CD14-positive monocyte (primary cell): ENCODE data around the gene TMEM150C. TPM values are rescaled to one million over a fixed set of nuclear protein-coding genes. Genes with fewer than 3 reads are reported as not detected.

Source experiments
- DNase-seq, 3 donors: peaks; one replicate each; pipeline ENCODE4 v3.0.0-alpha.2; 2011 to 2022
- H2AFZ ChIP-seq: 2 replicates; pipeline ENCODE4 v1.6.0; 2012; ENCODE audit warnings: mild to moderate bottlenecking, low read depth, low read length, inconsistent platforms; ENCODE audit not compliant: insufficient read depth, poor library complexity, severe bottlenecking
- H3K27ac ChIP-seq, 2 donors: 1 replicate in 1 of 2; 2 replicates in 1 of 2; pipeline ENCODE4 v1.5.1; 2012 to 2013; ENCODE audit warnings: low read length in 2 of 2, control low read depth in 1 of 2, inconsistent platforms in 1 of 2, low read depth in 1 of 2, mild to moderate bottlenecking in 1 of 2
- H3K27me3 ChIP-seq, 2 donors: one replicate each; pipeline versions ENCODE4 v1.6.0 to v1.6.1; 2011 to 2013; ENCODE audit warnings: low read length in 2 of 2; ENCODE audit not compliant: control insufficient read depth in 2 of 2, insufficient read depth in 2 of 2
- H3K36me3 ChIP-seq, 2 donors: replicated peaks in 1 of 2; 1 replicate in 1 of 2; 2 replicates in 1 of 2; pipeline versions ENCODE4 v1.5.1 to v1.6.1; 2012 to 2013; ENCODE audit warnings: low read length in 2 of 2, control low read depth in 1 of 2, inconsistent platforms in 1 of 2, mild to moderate bottlenecking in 1 of 2; ENCODE audit not compliant: insufficient read depth in 2 of 2, control insufficient read depth in 1 of 2
- H3K4me1 ChIP-seq, 2 donors: 1 replicate in 1 of 2; 2 replicates in 1 of 2; pipeline versions ENCODE4 v1.5.1 to v1.6.1; 2012 to 2013; ENCODE audit warnings: low read length in 2 of 2, control low read depth in 1 of 2, inconsistent platforms in 1 of 2, mild to moderate bottlenecking in 1 of 2, moderate library complexity in 1 of 2; ENCODE audit not compliant: insufficient read depth in 2 of 2, control insufficient read depth in 1 of 2
- H3K4me2 ChIP-seq: replicated peaks from 2 replicates; pipeline ENCODE3; 2012; ENCODE audit warnings: low read length, moderate library complexity, mild to moderate bottlenecking; ENCODE audit not compliant: poor library complexity, severe bottlenecking; ENCODE audit errors: extremely low read depth
- H3K4me3 ChIP-seq, 3 experiments: fragments of 200-600 bp in 1 of 3; sonication (generic) in 1 of 3; replicated peaks in 1 of 3; 1 replicate in 2 of 3; 2 replicates in 1 of 3; pipeline ENCODE4 v1.5.1; 2011 to 2013; ENCODE audit warnings: low read length in 3 of 3, mild to moderate bottlenecking in 3 of 3, control low read depth in 2 of 3, low read depth in 2 of 3, inconsistent platforms in 1 of 3, moderate library complexity in 1 of 3
- H3K79me2 ChIP-seq: 2 replicates; pipeline ENCODE4 v1.6.0; 2012; ENCODE audit warnings: mild to moderate bottlenecking, control low read depth, inconsistent platforms, low read length, moderate library complexity; ENCODE audit not compliant: insufficient read depth
- H3K9ac ChIP-seq: 2 replicates; pipeline ENCODE4 v1.6.0; 2017; ENCODE audit warnings: low read length, mild to moderate bottlenecking; ENCODE audit not compliant: insufficient read depth, poor library complexity, severe bottlenecking
- H3K9me3 ChIP-seq, 2 donors: replicated peaks in 1 of 2; 1 replicate in 1 of 2; 2 replicates in 1 of 2; pipeline versions ENCODE4 v1.5.1 to v1.6.1; 2012 to 2013; ENCODE audit warnings: low read length in 2 of 2, control low read depth in 1 of 2; ENCODE audit not compliant: control insufficient read depth in 1 of 2, insufficient read depth in 1 of 2
- H4K20me1 ChIP-seq: 2 replicates; pipeline ENCODE4 v1.6.0; 2012; ENCODE audit warnings: mild to moderate bottlenecking, low read length, control low read depth, moderate library complexity; ENCODE audit not compliant: insufficient read depth
- H3K27ac Mint-ChIP-seq, 7 donors: one replicate each; pipeline ENCODE4 v1.8.0; 2020; ENCODE audit warnings: mild to moderate bottlenecking in 7 of 7, mixed read lengths in 7 of 7, moderate library complexity in 6 of 7, inconsistent platforms in 2 of 7
- H3K27me3 Mint-ChIP-seq, 3 donors: one replicate each; pipeline ENCODE4 v1.8.0; 2021 to 2022; ENCODE audit warnings: low read depth in 3 of 3, mild to moderate bottlenecking in 3 of 3, mixed read lengths in 3 of 3, moderate library complexity in 3 of 3, inconsistent platforms in 1 of 3
- H3K36me3 Mint-ChIP-seq, 2 donors: one replicate each; pipeline ENCODE4 v1.8.0; 2020; ENCODE audit warnings: mixed read lengths in 2 of 2, inconsistent platforms in 1 of 2, mild to moderate bottlenecking in 1 of 2
- H3K4me1 Mint-ChIP-seq: one replicate; pipeline ENCODE4 v1.8.0; 2020; ENCODE audit warnings: mild to moderate bottlenecking, mixed read lengths
- H3K4me3 Mint-ChIP-seq, 2 donors: one replicate each; pipeline ENCODE4 v1.8.0; 2020; ENCODE audit warnings: mild to moderate bottlenecking in 2 of 2, mixed read lengths in 2 of 2, moderate library complexity in 1 of 2
- H3K9me3 Mint-ChIP-seq, 7 donors: one replicate each; pipeline ENCODE4 v1.8.0; 2020 to 2022; ENCODE audit warnings: mixed read lengths in 7 of 7, mild to moderate bottlenecking in 6 of 7, moderate library complexity in 6 of 7, inconsistent platforms in 2 of 7
- CTCF ChIP-seq: fragments of 200-600 bp; IDR thresholded peaks from one replicate; pipeline ENCODE4 v1.8.0; 2022; ENCODE audit warnings: antibody characterized with exemption, mild to moderate bottlenecking
- WGBS: methylation state at CpG from one replicate; pipeline ENCODE4 v1.1.5; 2013; ENCODE audit warnings: missing lambda C conversion rate; ENCODE audit not compliant: insufficient coverage; 5-methylcytosine and 5-hydroxymethylcytosine counted together
- intact Hi-C, 2 donors: fragments of 100-400 bp; cut with micrococcal nuclease; formaldehyde crosslinking; loops; one replicate each; pipeline versions ENCODE4 v1.15.0 to v1.15.1; 2023
- polyA plus RNA-seq, 3 donors: library from polyadenylated mRNA; depleted of rRNA in 1 of 3; unstranded in 2 of 3; stranded (reverse) in 1 of 3; fragments of 300-500 nt in 2 of 3; fragments of >200 nt in 1 of 3; fragmentation: Illumina TruSeq in 2 of 3; gene quantifications; 1 replicate in 2 of 3; 2 replicates in 1 of 3; pipeline ENCODE4 v1.2.3, GENCODE V29; 2012 to 2021

The TMEM150C gene
- polyA plus RNA-seq, 3 donors, result not detected

- no peak for DNase-seq
Observed at GRCh38 chr4:82555276-82555675, 6.5 kb downstream of the TMEM150C start.

DNA sequence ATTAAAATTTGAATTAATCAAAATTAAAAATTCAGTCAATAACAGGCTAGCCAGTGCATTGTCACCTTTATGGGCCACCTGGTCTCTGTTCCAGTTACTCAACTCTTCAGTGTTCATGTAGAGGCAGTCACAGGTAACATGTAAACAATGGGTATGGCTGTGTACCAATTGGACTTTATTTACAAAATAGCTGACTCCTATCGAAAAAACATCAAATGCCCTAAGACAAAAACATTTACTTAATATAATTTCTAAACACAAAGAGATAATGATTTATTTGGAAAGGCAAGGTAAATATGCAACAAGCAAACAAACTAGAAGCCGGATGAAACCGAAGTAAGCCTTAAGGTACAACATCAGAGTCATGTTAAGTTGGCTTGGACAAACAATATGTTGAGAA, 8.8 kb downstream of the TMEM150C start:
- DNase-seq, result no peak
- Histone ChIP-seq H3K27ac (no peak overlapping the region), H3K9ac (no peak overlapping the region), H3K4me1 (no peaks in the 10 kb centered on the region), H3K79me2 (no peaks in the 10 kb centered on the region), H4K20me1 (no peaks in the 10 kb centered on the region), H3K4me2 (no peak overlapping the region), H3K36me3 (no peaks in the 10 kb centered on the region), H3K27me3 (peaks cover 0 to 3% of the 10 kb centered on the region in 2 donors), H2AFZ (no peak overlapping the region), H3K4me3 (no peak overlapping the region), H3K9me3 (no peaks in the 10 kb centered on the region)
- no CpG with 5 or more reads among the region's 3 CpGs for WGBS
- Mint-ChIP-seq H3K4me1 (no peaks in the 10 kb centered on the region), H3K36me3 (no peaks in the 10 kb centered on the region), H3K9me3 (peaks cover 4 to 14% (median 6%) of the 10 kb centered on the region in 7 donors), H3K27me3 (peaks cover 6 to 9% (median 8%) of the 10 kb centered on the region in 3 donors), H3K27ac (no peak overlapping the region), H3K4me3 (no peak overlapping the region)
- intact Hi-C loops, result no loop called here
- no peak for TF ChIP-seq CTCF

More at GRCh38 chr4:82555276-82555675, 6.5 kb downstream of the TMEM150C start:
- peaks cover 21 to 23% (median 23%) of the 10 kb centered on the region in 3 donors for H3K27me3 Mint-ChIP-seq
- Histone ChIP-seq H3K4me1 (no peaks in the 10 kb centered on the region), H3K27me3 (peaks cover 8 to 16% of the 10 kb centered on the region in 2 donors), H3K36me3 (no peaks in the 10 kb centered on the region), H3K27ac (no peak overlapping the region), H4K20me1 (no peaks in the 10 kb centered on the region), H3K79me2 (no peaks in the 10 kb centered on the region), H3K4me3 (no peak overlapping the region), H3K9ac (no peak overlapping the region), H3K4me2 (no peak overlapping the region), H3K9me3 (peaks cover 0 to 4% of the 10 kb centered on the region in 2 donors), H2AFZ (no peak overlapping the region)
- no peaks in the 10 kb centered on the region for H3K36me3 Mint-ChIP-seq
- no peak for TF ChIP-seq CTCF
- H3K4me1 Mint-ChIP-seq, result no peaks in the 10 kb centered on the region
- peaks cover 0 to 6% (median under 1%) of the 10 kb centered on the region in 7 donors for H3K9me3 Mint-ChIP-seq
- no peak overlapping the region for H3K4me3 Mint-ChIP-seq
- H3K27ac Mint-ChIP-seq, result no peak overlapping the region
- intact Hi-C loops, result no loop called here
- 0% methylated on average over 1 of the region's 3 CpGs for WGBS
